ENCODE results near the gene CACNA1C.

CACNA1C gene

GRCh38 chr12:2380946-2381345, 328.2 kb downstream of the CACNA1C start:
- DNase-seq: no peak

- DNase-seq: no peak
Observed at GRCh38 chr12:2382370-2383155, 329.8 kb downstream of the CACNA1C start.

GRCh38 chr12:2383325-2384028, 330.7 kb downstream of the CACNA1C start:
- DNase-seq: no peak

GRCh38 chr12:2384029-2384386, 331.2 kb downstream of the CACNA1C start:
- no peak for DNase-seq

GRCh38 chr12:2384533-2385351, 332.0 kb downstream of the CACNA1C start:
- DNase-seq: no peak

- no peak for DNase-seq
Observed at GRCh38 chr12:2385529-2385928, 332.7 kb downstream of the CACNA1C start.

- DNase-seq: no peak
Observed at GRCh38 chr12:2386566-2386965, 333.8 kb downstream of the CACNA1C start.

GRCh38 chr12:2387103-2387834, 334.5 kb downstream of the CACNA1C start:
- no peak for DNase-seq

GRCh38 chr12:2389079-2389790, 336.4 kb downstream of the CACNA1C start:
- no peak for DNase-seq

- DNase-seq: no peak
Observed at GRCh38 chr12:2390133-2390532, 337.3 kb downstream of the CACNA1C start.

- no peak for DNase-seq
Observed at GRCh38 chr12:2390850-2391390, 338.1 kb downstream of the CACNA1C start.

GRCh38 chr12:2391740-2392331, 339.0 kb downstream of the CACNA1C start:
- no peak for DNase-seq

GRCh38 chr12:2393016-2393415, 340.2 kb downstream of the CACNA1C start:
- no peak for DNase-seq

GRCh38 chr12:2393996-2394395, 341.2 kb downstream of the CACNA1C start:
- no peak for DNase-seq

GRCh38 chr12:2395354-2395977, 342.7 kb downstream of the CACNA1C start:
- DNase-seq: no peak

- DNase-seq: no peak
Observed at GRCh38 chr12:2396448-2396871, 343.7 kb downstream of the CACNA1C start.

- no peak for DNase-seq
Observed at GRCh38 chr12:2397356-2398045, 344.7 kb downstream of the CACNA1C start.

GRCh38 chr12:2401040-2401439, 348.3 kb downstream of the CACNA1C start:
- DNase-seq: no peak

- no peak for DNase-seq
Observed at GRCh38 chr12:2402073-2402579, 349.3 kb downstream of the CACNA1C start.

Data from cortex of kidney (tissue), 1 donor.